GM23248 (cell line): ENCODE measurements around the gene GTF2H4.

ENCODE experiments used
- EZH2 ChIP-seq: fragments of 200-600 bp; sonication (generic); IDR thresholded peaks from 2 replicates; pipeline ENCODE4 v1.6.1; 2018; ENCODE audit warnings: antibody characterized with exemption, mild to moderate bottlenecking; ENCODE audit not compliant: insufficient read depth, poor library complexity, severe bottlenecking
- EZH2phosphoT487 ChIP-seq: fragments of 200-600 bp; sonication (generic); IDR thresholded peaks from 2 replicates; pipeline ENCODE4 v1.6.1; 2018; ENCODE audit warnings: antibody characterized with exemption, moderate library complexity, mild to moderate bottlenecking, low read depth; ENCODE audit not compliant: insufficient read depth

GRCh38 chr6:30897882-30898281 is 10.1 kb upstream of the GTF2H4 start:
- TF ChIP-seq EZH2, result no peak
- no peak for TF ChIP-seq EZH2phosphoT487
